Astrocyte (in vitro differentiated cells and primary cell): ENCODE measurements around the gene BPIFA3. TPM values are rescaled to one million over a fixed set of nuclear protein-coding genes. Genes with fewer than 3 reads are reported as not detected.

Source experiments
- DNase-seq: peaks from one replicate; pipeline ENCODE4 v3.0.0-alpha.2; 2010; ENCODE audit warnings: low read depth
- FAIRE-seq: peaks from 2 replicates; lab custom pipeline; 2011; peaks lifted over from hg19 to GRCh38; lab: Jason Lieb, UNC
- H2AFZ ChIP-seq: 2 replicates; pipeline ENCODE4 v1.6.0; 2012; ENCODE audit warnings: low read depth, low read length, inconsistent platforms
- H3K27ac ChIP-seq: 2 replicates; pipeline ENCODE4 v1.5.1; 2011; ENCODE audit warnings: low read depth, low read length, inconsistent platforms
- H3K27me3 ChIP-seq: 2 replicates; pipeline ENCODE4 v1.6.0; 2011; ENCODE audit warnings: low read length, inconsistent platforms; ENCODE audit not compliant: insufficient read depth
- H3K36me3 ChIP-seq: 2 replicates; pipeline ENCODE4 v1.5.1; 2011; ENCODE audit warnings: low read length, inconsistent platforms; ENCODE audit not compliant: insufficient read depth
- H3K4me1 ChIP-seq: 2 replicates; pipeline ENCODE4 v1.5.1; 2011; ENCODE audit warnings: low read length, inconsistent platforms; ENCODE audit not compliant: insufficient read depth
- H3K4me2 ChIP-seq: 2 replicates; pipeline ENCODE4 v1.6.0; 2012; ENCODE audit warnings: low read length, inconsistent platforms
- H3K4me3 ChIP-seq: 2 replicates; pipeline ENCODE4 v1.5.1; 2011; ENCODE audit warnings: low read depth, mild to moderate bottlenecking, low read length, inconsistent platforms; ENCODE audit not compliant: insufficient read depth
- H3K79me2 ChIP-seq: 2 replicates; pipeline ENCODE4 v1.6.0; 2012; ENCODE audit warnings: mild to moderate bottlenecking, low read length, inconsistent platforms; ENCODE audit not compliant: insufficient read depth
- H3K9ac ChIP-seq: 2 replicates; pipeline ENCODE4 v1.6.0; 2012; ENCODE audit warnings: mild to moderate bottlenecking, low read length, inconsistent platforms
- H3K9me3 ChIP-seq: 2 replicates; pipeline ENCODE4 v1.5.1; 2012; ENCODE audit warnings: low read depth, mild to moderate bottlenecking, low read length, inconsistent platforms; ENCODE audit not compliant: insufficient read depth
- H4K20me1 ChIP-seq: 2 replicates; pipeline ENCODE4 v1.6.0; 2012; ENCODE audit warnings: low read length, inconsistent platforms; ENCODE audit not compliant: insufficient read depth
- H3K27ac Mint-ChIP-seq: one replicate; pipeline ENCODE4 v1.8.0; 2021; ENCODE audit warnings: mild to moderate bottlenecking, mixed read lengths; ENCODE audit not compliant: unreplicated experiment
- H3K27me3 Mint-ChIP-seq: one replicate; pipeline ENCODE4 v1.8.0; 2021; ENCODE audit warnings: low read depth, mixed read lengths; ENCODE audit not compliant: unreplicated experiment
- H3K36me3 Mint-ChIP-seq: one replicate; pipeline ENCODE4 v1.8.0; 2021; ENCODE audit warnings: low read depth, mixed read lengths; ENCODE audit not compliant: unreplicated experiment
- H3K4me1 Mint-ChIP-seq: one replicate; pipeline ENCODE4 v1.8.0; 2021; ENCODE audit warnings: low read depth, mixed read lengths; ENCODE audit not compliant: unreplicated experiment
- H3K4me3 Mint-ChIP-seq: one replicate; pipeline ENCODE4 v1.8.0; 2021; ENCODE audit warnings: mild to moderate bottlenecking, moderate library complexity, mixed read lengths; ENCODE audit not compliant: unreplicated experiment
- H3K9me3 Mint-ChIP-seq: one replicate; pipeline ENCODE4 v1.8.0; 2021; ENCODE audit warnings: mild to moderate bottlenecking, mixed read lengths; ENCODE audit not compliant: unreplicated experiment
- EZH2 ChIP-seq: IDR thresholded peaks from 2 replicates; pipeline ENCODE4 v1.6.1; 2012; ENCODE audit warnings: mild to moderate bottlenecking, low read length, inconsistent platforms; ENCODE audit not compliant: insufficient read depth
- total RNA-seq: library from RNA; stranded (reverse); gene quantifications from 2 replicates; pipeline ENCODE4 v1.2.1, GENCODE V29; 2021
- TF ChIP-seq, protein P1 (sequence below): IDR thresholded peaks from 2 replicates; pipeline ENCODE4 v1.5.1; 2011; ENCODE audit warnings: low read depth, mild to moderate bottlenecking, inconsistent platforms, low read length, moderate library complexity; ENCODE audit not compliant: insufficient read depth

BPIFA3 gene
- total RNA-seq, 1 donor from 2014 or later = not detected

DNA sequence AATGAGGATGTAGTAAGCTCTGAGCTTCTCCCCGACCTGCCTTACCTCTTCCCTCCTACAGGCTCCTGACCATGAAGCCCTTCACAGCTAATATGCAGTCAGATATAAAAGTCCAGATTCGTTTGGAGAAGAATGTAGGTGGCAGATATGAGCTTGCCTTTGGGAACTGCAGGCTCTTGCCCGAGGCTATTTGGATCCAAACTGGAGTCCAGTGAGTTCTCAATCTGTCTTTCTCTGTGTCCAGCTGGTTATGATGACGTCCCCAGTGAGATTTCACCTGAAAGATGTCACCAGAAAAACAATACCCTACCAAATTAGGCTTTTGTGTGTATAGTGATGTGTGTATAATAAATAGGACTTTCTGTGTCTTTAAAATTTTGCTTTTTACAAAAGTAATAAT is 14.7 kb upstream of the BPIFA3 start:
- no peaks in the 10 kb centered on the region for H3K4me1 Mint-ChIP-seq
- no peak overlapping the region for H3K4me3 Mint-ChIP-seq

GRCh38 chr20:33203444-33203843 is 13.7 kb upstream of the BPIFA3 start:
- Histone ChIP-seq H3K4me3 (no peak overlapping the region), H2AFZ (no peak overlapping the region), H3K27ac (no peak overlapping the region), H4K20me1 (no peaks in the 10 kb centered on the region), H3K79me2 (no peaks in the 10 kb centered on the region), H3K4me2 (no peak overlapping the region), H3K9ac (no peak overlapping the region), H3K4me1 (no peaks in the 10 kb centered on the region), H3K36me3 (no peaks in the 10 kb centered on the region), H3K9me3 (no peaks in the 10 kb centered on the region), H3K27me3 (no peaks in the 10 kb centered on the region)
- H3K27ac Mint-ChIP-seq = no peak overlapping the region
- TF ChIP-seq, protein P1, sequence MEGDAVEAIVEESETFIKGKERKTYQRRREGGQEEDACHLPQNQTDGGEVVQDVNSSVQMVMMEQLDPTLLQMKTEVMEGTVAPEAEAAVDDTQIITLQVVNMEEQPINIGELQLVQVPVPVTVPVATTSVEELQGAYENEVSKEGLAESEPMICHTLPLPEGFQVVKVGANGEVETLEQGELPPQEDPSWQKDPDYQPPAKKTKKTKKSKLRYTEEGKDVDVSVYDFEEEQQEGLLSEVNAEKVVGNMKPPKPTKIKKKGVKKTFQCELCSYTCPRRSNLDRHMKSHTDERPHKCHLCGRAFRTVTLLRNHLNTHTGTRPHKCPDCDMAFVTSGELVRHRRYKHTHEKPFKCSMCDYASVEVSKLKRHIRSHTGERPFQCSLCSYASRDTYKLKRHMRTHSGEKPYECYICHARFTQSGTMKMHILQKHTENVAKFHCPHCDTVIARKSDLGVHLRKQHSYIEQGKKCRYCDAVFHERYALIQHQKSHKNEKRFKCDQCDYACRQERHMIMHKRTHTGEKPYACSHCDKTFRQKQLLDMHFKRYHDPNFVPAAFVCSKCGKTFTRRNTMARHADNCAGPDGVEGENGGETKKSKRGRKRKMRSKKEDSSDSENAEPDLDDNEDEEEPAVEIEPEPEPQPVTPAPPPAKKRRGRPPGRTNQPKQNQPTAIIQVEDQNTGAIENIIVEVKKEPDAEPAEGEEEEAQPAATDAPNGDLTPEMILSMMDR = no peak
- no peak for TF ChIP-seq EZH2
- peaks cover 3% of the 10 kb centered on the region for H3K9me3 Mint-ChIP-seq
- H3K27me3 Mint-ChIP-seq = peaks cover 66% of the 10 kb centered on the region
- FAIRE-seq (no peak), DNase-seq (no peak)
- no peaks in the 10 kb centered on the region for H3K36me3 Mint-ChIP-seq
- H3K4me1 Mint-ChIP-seq = no peaks in the 10 kb centered on the region
- no peak overlapping the region for H3K4me3 Mint-ChIP-seq

More for the DNA sequence above, 14.7 kb upstream of the BPIFA3 start:
- Histone ChIP-seq H3K27me3 (no peaks in the 10 kb centered on the region), H3K4me1 (no peaks in the 10 kb centered on the region), H2AFZ (no peak overlapping the region), H3K4me2 (no peak overlapping the region), H3K27ac (no peak overlapping the region), H3K4me3 (no peak overlapping the region), H4K20me1 (no peaks in the 10 kb centered on the region), H3K9me3 (no peaks in the 10 kb centered on the region), H3K9ac (no peak overlapping the region), H3K79me2 (no peaks in the 10 kb centered on the region), H3K36me3 (no peaks in the 10 kb centered on the region)
- TF ChIP-seq, protein P1 = no peak
- TF ChIP-seq EZH2 = no peak
- Mint-ChIP-seq H3K36me3 (no peaks in the 10 kb centered on the region), H3K27ac (no peak overlapping the region), H3K27me3 (peaks cover 64% of the 10 kb centered on the region), H3K9me3 (peaks cover 3% of the 10 kb centered on the region)
- DNase-seq (no peak), FAIRE-seq (no peak)

DNA sequence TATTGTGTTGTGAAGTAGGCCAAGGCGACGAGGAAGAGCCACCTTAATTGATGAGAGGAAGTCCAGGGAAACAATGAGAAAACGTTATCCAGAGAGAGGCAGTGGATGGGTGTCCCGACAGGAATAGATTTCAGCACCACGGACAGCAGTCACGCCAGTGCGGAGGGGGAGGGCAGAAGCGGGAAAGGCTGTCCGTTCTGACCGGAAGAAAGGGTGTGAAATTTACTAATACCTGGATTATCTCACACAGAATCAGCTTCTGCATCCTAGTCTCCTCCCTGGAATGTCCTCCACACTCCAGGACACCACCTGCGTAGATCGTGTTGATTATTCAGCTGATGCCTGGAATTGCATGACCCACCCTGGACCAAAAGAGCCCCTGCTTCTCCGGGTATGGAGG is 7.4 kb upstream of the BPIFA3 start:
- Mint-ChIP-seq H3K27me3 (peaks cover 71% of the 10 kb centered on the region), H3K4me3 (no peak overlapping the region), H3K4me1 (no peaks in the 10 kb centered on the region), H3K9me3 (no peaks in the 10 kb centered on the region), H3K36me3 (no peaks in the 10 kb centered on the region), H3K27ac (no peak overlapping the region)
- Histone ChIP-seq H3K9ac (no peak overlapping the region), H3K4me2 (no peak overlapping the region), H3K4me1 (no peaks in the 10 kb centered on the region), H3K27ac (no peak overlapping the region), H3K27me3 (no peaks in the 10 kb centered on the region), H3K36me3 (no peaks in the 10 kb centered on the region), H3K4me3 (no peak overlapping the region), H4K20me1 (no peaks in the 10 kb centered on the region), H3K9me3 (no peaks in the 10 kb centered on the region), H2AFZ (no peak overlapping the region), H3K79me2 (no peaks in the 10 kb centered on the region)
- FAIRE-seq (no peak), DNase-seq (peak; percentile 28)
- TF ChIP-seq EZH2 = no peak
- TF ChIP-seq, protein P1 = no peak
